NCI-H524 (cell line): ENCODE data around the gene CDC42BPB.

Source experiments
- DNase-seq, 2 experiments: peaks; one replicate each; lab custom pipeline; 2025; lab: John Stamatoyannopoulos, UW

CDC42BPB gene

DNA sequence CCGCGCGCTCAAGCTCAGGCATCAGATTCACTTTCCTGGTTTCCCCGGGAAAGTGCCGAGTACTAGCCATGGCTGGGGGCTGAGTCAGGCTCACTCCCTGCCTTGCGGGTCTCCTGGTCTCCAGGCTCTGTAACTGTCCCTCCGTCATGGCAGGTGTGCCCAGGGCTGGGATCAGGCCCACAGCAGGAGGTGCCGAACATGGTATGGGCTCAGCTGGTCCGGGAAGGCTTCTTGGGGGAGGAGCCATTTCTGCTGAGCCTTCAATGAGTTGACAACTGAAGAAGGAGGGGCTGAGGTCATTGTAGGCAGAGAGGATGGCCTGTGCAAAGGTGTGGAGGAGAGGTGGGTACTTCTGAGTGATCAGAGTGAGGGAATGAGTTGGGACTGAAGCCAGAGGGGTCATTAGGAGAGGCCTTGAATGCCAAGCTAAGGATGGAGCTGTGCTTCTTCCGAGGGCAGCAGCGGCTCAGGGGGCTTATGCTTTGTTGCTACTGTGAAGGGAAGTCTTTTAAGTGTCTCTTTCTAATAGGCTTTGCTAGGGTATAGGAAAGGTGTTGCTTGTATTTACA is 37.9 kb upstream of the CDC42BPB start:
- DNase-seq: no peak

DNA sequence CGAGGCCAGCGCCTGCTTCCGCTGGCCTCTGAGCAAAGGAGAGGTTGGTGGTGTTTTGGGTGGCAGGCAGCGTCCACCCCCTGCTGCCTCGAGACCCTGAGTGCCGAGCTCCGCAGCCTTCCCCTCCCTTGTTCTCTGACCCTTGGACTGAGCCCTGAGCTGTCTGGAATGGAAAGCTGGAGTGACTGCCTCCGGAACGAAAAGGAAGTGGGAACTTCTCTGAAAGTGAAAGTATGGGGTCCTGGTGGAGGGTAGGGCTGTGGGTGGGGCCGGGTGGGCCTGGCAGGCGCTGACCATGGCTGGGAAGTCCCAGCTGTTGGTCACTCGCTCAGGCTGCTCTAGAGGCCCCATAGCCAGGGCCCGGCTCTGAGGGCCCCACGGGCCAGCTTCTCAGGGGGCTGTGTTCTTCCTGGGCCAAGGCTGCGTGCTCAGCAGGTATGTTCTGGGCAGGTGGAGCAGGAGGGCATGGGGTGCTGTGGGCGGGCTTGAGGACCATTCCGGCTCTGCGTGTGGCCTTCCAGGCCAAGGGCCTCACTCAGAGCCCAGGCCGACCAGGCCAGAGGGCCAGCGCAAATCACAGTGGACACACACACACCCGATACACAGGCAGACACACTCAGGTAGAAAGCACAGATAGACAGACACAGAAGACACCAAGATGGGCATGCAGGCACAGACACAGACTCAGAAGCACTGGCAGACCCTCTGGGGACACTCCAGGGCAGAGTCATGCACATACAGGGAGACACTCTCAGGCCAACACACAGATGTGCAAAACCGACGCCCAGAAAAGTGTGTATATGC is 37.3 kb upstream of the CDC42BPB start, which contains the start of gene EXOC3L4:
EXOC3L4 (plus strand) TSS at position 320 of the 804 bp plus-strand sequence. CDS start 5,495 bp downstream, outside the sequence.
- no peak for DNase-seq

DNA sequence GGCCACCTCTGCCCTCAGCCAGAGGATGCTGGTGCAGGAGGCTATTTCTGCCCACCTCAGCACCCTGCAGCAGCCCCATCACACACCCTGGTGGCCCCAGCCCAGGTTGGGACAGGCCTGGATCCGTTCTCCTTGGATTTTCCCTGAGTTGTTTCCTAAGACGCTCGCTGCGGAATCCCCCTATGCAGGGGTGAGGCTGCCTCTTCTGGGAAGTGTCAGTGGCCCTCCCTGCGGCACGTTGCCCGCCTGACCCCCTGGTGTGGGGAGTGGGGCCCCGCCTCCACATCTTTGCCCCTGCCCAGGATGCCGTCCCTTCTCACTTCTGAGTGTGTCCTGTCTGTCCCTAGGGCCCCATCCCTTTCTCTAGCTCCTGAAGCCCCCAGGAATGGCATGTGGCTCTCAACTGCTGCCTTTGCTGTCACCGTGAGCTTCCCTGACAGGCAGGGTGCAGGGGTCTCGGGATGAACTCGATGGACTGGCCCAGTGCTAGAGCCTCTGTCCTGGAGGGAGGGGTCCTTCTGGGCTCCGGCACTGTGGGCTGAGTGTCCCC is 36.6 kb upstream of the CDC42BPB start:
- DNase-seq: no peak

GRCh38 chr14:103091883-103092222 is 34.5 kb upstream of the CDC42BPB start:
- DNase-seq: no peak

DNA sequence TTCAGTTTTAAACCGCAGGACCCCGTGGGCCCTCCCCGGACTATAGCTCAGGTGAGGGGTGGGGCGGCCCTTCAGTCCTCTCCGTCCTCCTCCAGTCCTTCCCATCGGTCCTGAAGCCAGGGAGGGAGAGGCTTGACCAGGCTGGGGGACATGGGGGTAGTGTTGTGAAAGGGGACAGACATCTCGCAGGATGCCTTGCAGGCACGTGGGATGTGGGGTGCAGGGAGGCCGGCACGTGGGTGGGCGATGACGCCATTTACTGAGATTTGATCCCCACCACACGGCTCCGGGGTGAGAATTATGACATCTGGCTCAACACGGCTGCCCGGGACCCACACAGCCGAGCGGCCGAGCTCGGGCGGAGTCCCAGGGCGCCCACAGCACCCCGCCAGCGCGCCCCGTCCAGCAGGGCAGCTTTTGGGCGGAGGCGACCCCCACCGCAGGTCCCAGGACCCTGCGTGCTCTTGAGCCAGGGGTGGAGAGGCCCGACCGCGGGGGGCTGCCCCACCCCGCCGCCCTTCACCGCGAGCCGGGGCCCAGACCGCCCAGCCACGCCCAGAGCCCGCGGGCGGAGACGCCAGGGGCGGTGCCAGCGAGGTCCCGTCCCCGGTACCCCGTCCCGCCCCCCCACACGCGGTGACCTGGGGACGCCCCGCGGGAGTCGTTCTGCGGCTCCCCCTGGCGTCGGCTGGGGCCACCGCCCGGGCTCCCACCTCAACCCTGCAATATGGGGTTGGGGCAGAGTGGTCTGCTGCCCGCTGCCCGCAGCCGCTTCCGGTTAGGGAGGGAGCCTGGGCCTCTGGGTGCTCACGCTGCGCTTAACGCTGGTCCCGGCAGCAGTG is 33.9 kb upstream of the CDC42BPB start:
- peak; percentile 44 to 77 for DNase-seq

DNA sequence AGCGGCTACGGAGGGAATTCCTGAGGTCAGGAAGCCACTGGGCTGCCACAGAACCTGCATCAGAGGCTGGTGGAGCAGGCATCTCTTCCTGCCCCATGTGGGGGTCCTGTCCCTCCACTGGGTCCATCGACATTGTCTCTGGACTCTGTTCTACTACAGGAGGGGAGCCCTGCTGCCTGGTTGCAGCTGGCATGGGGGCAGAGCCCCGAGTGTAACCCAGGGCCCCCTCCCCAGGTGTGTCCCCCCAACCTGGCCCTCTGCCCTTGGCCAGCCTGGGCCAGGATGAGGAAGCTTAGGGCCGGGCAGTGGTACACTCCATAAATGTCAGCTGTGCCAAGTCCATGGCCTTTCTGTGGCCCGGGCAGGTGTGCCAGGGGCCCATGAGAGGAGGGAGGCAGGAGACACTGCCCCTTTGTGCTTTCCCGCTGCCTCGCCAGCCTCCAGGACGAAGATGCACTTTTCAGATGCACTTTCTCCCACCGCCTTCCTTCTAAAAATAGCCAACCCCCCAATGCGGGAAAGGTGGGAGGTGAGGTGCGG is 33.2 kb upstream of the CDC42BPB start:
- DNase-seq: no peak

- DNase-seq: no peak
These were observed 32.3 kb upstream of the CDC42BPB start for GRCh38 chr14:103089386-103090335.

DNA sequence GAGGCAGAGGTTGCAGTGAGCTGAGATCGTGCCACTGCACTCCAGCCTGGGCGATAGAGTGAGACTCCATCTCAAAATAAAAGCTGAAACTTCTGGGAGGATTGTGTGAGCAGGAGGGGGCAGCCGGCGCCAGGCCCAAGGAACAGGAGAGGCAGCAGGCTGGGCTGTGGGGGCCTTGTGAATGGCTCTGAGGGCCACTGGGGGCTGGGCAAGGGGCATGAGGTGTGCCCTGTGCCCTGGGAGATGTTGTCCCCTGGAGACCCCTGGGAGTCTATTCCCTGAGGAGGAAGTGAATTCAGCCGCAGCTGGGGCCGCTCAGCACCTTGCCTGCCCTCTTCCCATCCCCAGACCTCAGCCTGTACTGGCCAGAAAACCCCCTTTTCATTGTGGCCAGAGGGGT is 31.6 kb upstream of the CDC42BPB start:
- DNase-seq: no peak

- peak; percentile 53 to 77 for DNase-seq
These were observed 30.0 kb upstream of the CDC42BPB start for GRCh38 chr14:103087343-103087835.

DNA sequence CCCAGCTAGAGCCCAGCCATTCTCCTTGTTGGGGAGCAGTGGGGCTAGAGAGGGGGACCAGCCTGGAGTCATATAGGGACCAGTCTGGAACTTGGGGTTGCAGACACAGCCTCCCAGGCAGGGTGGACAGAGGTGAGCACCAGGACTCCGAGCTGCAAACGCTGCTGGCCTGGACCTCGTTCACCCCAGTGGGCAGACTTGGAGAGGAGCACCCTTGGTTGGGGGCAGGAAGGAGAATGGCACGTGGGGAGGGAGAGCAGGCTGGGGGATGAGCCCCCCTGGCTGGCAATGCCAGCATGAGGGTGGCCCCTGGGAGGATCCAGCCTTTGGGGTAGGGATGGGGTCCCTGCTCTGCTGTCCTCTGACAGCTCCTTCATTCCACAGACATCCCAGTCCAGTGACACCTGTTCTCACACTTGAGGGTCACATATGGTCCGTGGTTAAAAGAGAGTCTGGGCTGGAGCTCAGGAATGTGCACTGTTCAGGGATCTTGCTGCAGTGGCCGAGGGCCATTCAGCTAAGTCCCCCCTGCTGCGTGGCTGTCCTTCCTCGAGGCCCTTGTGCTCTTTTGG is 29.5 kb upstream of the CDC42BPB start:
- peak; percentile 35 to 42 for DNase-seq

- DNase-seq: peak in 1 of 2 experiments; percentile 44
These were observed 28.1 kb upstream of the CDC42BPB start for GRCh38 chr14:103085106-103086091.

GRCh38 chr14:103084021-103084919 is 26.9 kb upstream of the CDC42BPB start, which contains the start of gene LBHD2:
LBHD2 (plus strand) TSS chr14:103084210; CDS start chr14:103086013, 1,803 bp downstream.
- DNase-seq: no peak

- no peak for DNase-seq
These were observed 24.6 kb upstream of the CDC42BPB start for GRCh38 chr14:103081951-103082350.

GRCh38 chr14:103078860-103079587 is 21.7 kb upstream of the CDC42BPB start:
- DNase-seq: no peak

GRCh38 chr14:103078420-103078749 is 21.0 kb upstream of the CDC42BPB start:
- peak; percentile 87 to 96 for DNase-seq

DNA sequence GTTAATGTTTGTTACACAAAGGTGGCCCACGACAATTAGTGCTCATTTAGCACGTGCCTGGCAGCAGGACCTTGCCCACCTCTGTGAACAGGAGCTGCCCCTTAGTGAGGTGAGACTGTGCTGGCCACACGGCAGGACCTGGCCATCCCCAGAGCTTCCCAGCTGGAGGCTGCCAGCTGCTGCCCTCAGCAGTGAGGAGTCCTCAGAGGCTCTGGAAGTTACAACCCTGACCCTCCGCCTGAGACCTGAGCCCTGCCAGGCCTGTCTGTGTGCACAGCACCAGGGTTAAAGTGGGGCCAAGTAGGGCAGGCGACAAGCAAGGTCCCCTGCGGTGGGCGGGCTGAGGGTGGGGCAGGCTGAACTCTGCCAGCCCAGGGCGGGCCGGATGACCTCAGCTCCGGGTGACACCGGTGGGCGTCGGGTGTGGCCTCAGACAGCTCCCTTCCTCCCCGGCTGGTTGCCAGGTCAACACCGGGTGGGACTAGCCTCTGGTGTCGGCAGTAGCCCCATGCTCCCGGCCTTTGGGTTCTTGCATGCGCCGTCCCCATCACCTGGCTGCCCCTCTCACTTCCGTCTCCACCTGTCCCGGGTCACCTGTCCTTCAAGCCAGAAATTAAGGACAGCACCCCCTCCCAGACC is 17.5 kb upstream of the CDC42BPB start:
- peak in 1 of 2 experiments; percentile 51 for DNase-seq
